GM12892 (cell line): ENCODE data around the gene ART3.

Source experiments
- POLR2A ChIP-seq: IDR thresholded peaks from 2 replicates; pipeline ENCODE4 v1.6.1; 2011; ENCODE audit warnings: low read depth, low read length, control low read depth
- POLR2AphosphoS5 ChIP-seq: IDR thresholded peaks from 2 replicates; pipeline ENCODE4 v1.6.1; 2011; ENCODE audit warnings: low read depth, low read length, control low read depth

DNA sequence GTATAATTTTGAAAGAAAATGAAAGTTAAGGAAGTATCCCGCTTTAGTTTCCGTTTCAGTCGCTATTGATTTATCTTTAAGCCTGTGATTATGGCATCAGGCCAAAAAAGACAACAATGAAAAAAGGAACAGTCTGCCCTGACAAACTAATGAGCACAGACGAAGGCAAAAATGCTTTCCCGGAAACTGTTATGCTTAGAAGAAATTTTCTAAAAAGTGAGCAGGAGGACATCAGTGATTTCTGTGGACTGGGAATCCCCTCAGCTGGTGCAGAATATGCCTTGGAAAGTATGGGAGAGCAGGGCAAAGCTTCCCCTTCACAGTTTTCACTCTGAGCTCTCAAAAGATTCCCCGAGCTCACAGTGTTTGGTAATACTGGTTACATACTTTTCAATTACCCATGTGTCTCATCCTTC lies 46.2 kb upstream of the ART3 start:
- no peak for TF ChIP-seq POLR2A
- no peak for TF ChIP-seq POLR2AphosphoS5
